Anterior cingulate cortex (tissue), 58 donors: ENCODE data around the gene FIP1L1.

ENCODE experiments used
- DNase-seq, 58 donors: peaks; one replicate each; lab custom pipeline; 2025; lab: John Stamatoyannopoulos, UW

The FIP1L1 gene

DNA sequence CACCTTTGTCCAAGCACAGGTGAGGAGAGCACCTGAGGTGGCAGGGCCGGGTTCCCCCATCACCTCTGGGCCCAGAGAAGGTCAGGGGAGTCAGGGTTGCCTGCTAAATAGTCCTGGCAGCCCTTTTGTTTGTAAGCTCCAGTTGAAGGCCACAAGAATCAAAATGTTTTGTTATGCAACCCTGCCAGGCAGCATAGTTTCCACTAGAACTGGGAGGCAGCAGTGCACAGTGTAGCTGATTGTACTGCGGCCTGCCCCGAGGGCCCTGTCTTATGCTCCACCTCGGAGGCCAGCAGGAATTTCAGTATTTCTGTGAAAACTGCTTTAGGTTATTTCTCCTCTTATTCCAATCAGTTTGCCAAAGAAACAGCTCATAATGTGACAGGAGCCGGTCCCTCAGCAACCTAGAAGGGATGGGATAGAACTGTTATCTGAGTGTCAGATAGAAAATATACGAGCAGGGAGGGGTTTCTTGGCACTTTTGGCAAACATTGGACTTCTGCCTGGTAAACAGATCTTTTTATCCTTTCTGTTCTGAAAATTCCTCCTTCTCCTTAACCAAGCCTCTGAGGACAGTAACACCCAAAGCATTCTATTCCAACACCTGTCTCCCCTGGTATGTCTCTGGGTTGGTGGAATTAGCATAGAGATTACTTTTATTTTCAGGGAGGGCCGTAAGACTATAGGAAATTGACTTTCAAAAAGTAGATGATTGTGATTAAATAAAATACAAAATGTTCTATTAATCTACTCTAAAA, 120.2 kb downstream of the FIP1L1 start:
- no peak for DNase-seq

DNA sequence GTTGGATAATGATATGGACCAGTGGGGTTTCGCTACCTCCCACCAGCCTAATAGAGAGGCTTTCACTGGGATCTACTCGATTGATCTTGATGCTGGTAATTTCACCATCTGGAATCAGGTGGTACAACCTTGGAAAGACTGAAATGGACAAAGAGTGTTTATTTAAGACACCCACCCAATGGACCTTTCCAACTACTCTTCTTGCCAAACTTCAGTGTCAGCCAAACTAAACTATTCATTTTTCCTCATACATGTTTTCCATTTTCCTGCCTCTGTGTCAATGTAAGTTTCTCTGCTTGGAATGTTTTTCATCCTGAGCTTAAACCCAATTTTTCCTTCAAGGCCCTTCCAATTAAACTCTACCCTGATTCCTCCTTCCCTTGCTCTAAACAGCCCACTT, 121.3 kb downstream of the FIP1L1 start:
- no peak for DNase-seq

DNA sequence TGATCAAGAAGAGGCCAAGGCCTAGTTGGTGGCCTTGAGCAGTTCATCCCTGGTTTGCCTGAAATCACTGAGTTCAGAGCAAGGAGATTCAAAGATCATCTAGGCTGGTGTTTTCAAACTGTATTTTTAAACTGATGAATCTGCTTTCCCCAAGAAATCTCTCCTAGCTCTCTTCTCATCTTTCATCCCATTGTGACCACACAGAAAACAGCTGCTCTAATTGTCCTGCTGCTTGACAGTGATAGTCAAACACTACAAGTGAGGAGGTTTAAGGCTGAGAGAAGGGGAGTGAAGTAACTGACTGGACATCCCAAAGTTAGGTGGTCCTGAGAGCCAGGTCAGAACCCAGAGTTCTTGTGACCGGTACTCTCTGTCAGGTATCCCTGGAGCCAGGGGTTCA, 122.3 kb downstream of the FIP1L1 start:
- DNase-seq = no peak

DNA sequence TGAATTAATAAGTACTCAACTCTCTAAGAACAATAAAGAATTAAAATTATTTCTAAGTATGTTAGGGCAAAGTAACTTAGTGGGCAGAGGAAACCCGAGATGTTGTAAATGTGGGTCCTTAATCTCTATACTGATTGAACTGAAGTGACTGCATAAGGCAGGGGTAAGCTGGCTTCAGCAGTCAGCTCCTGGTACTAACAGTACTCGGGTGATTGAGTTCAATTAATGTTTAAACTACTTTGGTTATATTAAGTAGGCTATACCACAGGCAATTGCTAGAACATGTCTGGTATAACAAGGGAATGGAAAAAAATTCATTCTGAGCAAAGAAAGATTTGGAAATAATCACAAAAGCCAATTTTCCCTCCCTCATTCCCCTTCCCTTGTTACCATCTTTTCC, 123.1 kb downstream of the FIP1L1 start:
- no peak for DNase-seq

DNA sequence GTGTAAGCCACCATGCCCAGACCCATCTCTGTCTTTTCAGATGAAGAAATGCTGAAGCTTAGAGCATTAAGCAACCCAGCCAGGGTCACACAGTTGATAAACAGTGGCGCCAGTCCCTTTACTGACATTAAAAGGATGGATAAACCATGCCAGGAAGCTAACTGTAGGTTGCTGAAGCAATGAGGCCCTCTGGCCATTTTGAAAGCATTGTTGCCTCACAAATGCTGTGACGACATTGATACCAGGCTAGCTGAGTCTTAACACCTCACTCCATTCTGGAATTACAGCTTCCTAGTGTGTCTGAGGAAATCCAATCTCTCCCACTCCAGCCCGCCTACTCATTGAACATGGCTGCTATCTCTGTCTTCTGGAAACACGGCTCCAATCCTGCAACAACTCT, 124.1 kb downstream of the FIP1L1 start:
- no peak for DNase-seq

DNA sequence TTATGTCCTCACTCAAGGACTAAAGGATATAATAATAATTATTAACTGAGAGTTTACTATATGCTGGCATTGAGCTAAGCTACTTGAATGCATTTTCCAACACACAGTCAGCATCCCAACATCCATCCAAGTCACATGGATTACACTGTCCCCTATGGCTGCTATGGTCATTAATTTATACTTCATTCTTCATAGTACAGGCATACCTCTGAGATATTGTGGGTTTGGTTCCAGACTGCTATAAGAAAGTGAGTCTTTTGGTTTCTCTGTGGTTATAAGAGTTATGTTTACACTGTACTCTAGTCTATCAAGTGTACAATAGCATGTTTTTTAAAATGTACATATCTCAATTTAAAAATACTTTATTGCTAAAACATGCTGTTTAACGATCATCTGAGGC, 124.7 kb downstream of the FIP1L1 start:
- no peak for DNase-seq

DNA sequence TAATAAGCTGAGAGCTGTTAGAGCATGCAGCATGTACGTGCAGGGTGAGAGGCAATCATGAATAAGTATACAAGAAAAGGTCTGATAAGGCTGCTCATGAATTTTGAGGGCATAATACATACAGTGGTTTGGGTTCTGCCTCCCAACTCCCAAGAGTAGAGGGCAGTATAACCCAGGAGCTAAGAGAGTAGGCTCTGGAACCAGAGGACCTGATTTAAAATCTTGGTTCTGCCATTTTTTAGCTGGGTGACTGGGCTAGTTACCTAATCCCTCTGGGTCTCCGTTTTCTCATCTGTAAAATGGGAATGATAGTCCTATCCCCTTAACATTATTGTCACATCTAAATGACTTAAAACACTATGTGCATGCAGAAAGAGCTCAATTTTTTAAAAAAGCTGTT, 128.5 kb downstream of the FIP1L1 start:
- no peak for DNase-seq

DNA sequence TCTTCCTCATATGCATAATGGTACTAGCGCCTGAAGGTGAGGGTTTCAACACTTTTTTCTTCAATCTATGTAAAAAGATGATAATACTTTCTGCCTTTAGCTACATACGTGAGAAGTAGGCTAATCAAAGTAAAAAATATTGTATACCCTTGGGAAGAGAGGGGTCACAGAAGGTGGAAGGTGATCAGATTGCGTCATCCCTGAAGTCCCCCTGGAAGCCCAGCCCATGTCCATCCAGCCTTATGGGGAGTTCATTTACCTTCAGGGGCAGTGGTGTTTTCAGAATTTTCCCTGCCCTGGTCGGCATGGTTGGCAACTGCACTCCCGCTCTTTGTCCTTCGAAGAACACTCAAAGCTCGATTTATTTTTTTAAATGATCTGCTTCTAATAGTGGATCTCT, 129.6 kb downstream of the FIP1L1 start:
- DNase-seq = no peak

DNA sequence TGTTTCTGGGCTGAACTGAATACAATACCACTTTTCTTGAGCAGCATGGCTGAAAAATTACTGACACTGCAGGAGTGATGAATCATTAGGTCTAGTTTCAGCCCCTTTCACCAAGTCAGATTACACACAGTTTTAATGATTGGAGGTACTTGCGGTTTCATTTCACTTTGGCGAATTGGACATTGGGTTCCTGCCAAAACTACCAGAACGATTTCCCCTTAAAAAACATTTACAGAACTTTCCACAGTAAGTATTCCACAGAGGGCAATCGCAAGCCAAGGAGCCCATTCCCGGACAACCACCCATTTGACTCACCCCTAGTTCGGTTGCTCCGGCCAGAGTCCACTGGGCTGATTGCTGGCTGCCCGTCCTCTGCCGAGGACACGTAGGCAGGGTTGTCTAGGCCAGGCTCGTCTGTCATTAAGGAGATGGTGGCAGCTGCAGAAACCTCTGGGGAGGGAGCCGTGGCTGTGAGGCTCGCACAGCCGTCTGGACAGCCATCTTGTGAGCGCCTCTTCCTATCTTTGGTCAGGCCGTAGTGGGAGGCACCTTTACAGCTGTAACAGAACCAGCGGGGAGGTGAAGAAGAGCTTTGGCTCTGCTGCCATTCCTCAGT, 130.3 kb downstream of the FIP1L1 start:
- DNase-seq = peak in 1 of 58 donors; percentile 3

DNA sequence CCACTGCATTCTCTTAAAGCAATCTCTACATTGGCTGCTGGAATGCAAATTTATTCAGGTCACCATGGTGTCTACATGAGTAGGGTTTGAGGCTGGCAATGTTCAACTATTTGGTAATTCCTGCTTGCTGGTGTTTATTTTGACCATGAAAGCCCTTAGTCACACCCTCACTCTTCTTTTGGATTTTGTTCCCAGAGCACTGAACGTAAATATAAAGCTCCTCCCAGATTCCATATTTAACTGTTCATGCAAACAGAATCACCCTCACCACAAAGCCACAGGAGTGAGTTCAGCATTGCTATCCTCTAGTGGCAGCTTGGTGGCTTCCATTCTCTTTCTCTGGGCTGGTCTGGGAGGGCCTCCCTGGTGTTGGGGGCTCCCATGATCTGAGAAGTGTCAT, 131.0 kb downstream of the FIP1L1 start:
- DNase-seq = no peak

DNA sequence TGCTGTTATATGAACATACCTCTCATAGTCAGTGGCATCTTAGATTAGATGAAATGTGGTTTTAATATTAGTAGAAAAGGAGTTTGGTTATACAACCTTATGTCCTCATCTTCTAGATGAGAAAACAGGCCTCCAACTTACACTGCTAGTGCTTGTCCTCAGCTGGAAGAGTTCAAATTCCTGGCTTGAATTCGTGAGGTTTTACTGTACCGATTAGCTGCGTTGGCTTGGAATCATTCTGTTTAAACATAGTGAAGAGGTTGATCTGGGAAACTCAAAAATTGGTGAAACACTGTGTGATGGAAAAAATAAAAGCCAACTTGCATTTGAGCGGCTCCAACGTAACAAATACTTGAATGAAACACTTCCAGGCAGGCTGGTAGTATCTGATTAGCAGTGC, 132.9 kb downstream of the FIP1L1 start:
- no peak for DNase-seq
